KMS-11 (cell line): ENCODE data around the gene HELZ.

Source experiments
- H2AFZ ChIP-seq: fragments of 200-600 bp; sonication (generic); 2 replicates; pipeline ENCODE4 v1.6.1; 2016; ENCODE audit warnings: antibody characterized with exemption, mixed run types, low read depth
- H3K27ac ChIP-seq: fragments of 200-600 bp; sonication (generic); 2 replicates; pipeline ENCODE4 v1.6.1; 2016; ENCODE audit warnings: mild to moderate bottlenecking, mixed run types
- H3K27me3 ChIP-seq: fragments of 200-600 bp; sonication (generic); 2 replicates; pipeline ENCODE4 v1.6.1; 2017; ENCODE audit warnings: mild to moderate bottlenecking, low read depth, mixed run types, moderate library complexity; ENCODE audit not compliant: insufficient read depth
- H3K36me3 ChIP-seq: fragments of 200-600 bp; sonication (generic); 2 replicates; pipeline ENCODE4 v1.6.1; 2017; ENCODE audit warnings: mild to moderate bottlenecking, mixed run types; ENCODE audit not compliant: insufficient read depth
- H3K4me1 ChIP-seq: fragments of 200-600 bp; sonication (generic); 2 replicates; pipeline ENCODE4 v1.6.1; 2016; ENCODE audit warnings: mild to moderate bottlenecking, low read depth, mixed run types; ENCODE audit not compliant: poor library complexity, severe bottlenecking
- H3K4me2 ChIP-seq: fragments of 200-600 bp; sonication (generic); 2 replicates; pipeline ENCODE4 v1.7.0; 2016; ENCODE audit warnings: mild to moderate bottlenecking, mixed run types
- H3K4me3 ChIP-seq: fragments of 200-600 bp; sonication (generic); IDR thresholded peaks from 2 replicates; pipeline ENCODE4 v1.6.1; 2017; ENCODE audit warnings: low read depth, low read length, mixed read lengths; ENCODE audit not compliant: insufficient read depth
- H3K79me2 ChIP-seq: fragments of 200-600 bp; sonication (generic); 2 replicates; pipeline ENCODE4 v1.6.1; 2016; ENCODE audit warnings: low read depth, mixed run types; ENCODE audit not compliant: insufficient read depth
- H3K9ac ChIP-seq: fragments of 200-600 bp; sonication (generic); 2 replicates; pipeline ENCODE4 v1.6.1; 2016; ENCODE audit warnings: mild to moderate bottlenecking, mixed run types
- H4K20me1 ChIP-seq: fragments of 200-600 bp; sonication (generic); 2 replicates; pipeline ENCODE4 v1.6.1; 2016; ENCODE audit warnings: mild to moderate bottlenecking, mixed run types; ENCODE audit not compliant: insufficient read depth
- CTCF ChIP-seq: fragments of 200-600 bp; sonication (generic); conservative IDR thresholded peaks from 2 replicates; pipeline ENCODE4 v1.6.1; 2017; ENCODE audit warnings: low read depth, mild to moderate bottlenecking, antibody characterized with exemption, low read length, moderate library complexity, mixed read lengths

The HELZ gene

DNA sequence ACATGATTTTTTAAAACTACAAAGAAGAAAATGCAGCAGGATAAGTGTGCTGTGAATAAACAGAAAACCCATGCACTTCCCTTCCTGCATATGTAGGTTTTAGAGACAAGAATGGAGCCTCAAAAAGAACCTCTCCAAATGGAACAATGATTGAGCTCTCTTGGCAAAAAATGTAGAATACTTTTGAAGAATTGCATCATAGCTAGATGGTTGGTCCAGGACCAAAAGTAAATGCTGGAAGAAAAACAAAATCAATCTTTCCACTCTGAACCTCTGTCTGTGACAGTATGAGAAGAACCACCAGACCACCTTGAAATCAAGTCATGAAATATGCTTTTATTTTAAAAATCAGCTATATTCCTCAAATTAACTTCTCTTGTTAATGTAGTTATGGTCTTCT, 17.5 kb downstream of the HELZ start:
- Histone ChIP-seq H3K36me3 (no peaks in the 10 kb centered on the region), H3K4me1 (peaks cover 9% of the 10 kb centered on the region), H3K79me2 (peaks cover 62% of the 10 kb centered on the region), H3K27me3 (no peaks in the 10 kb centered on the region), H4K20me1 (0 out of 2 replicates have a peak, but pooled peaks cover 3% of the 10 kb centered on the region), H3K9ac (no peak overlapping the region), H3K4me3 (no peak overlapping the region), H2AFZ (no peak overlapping the region), H3K4me2 (no peak overlapping the region), H3K27ac (no peak overlapping the region)
- no peak for TF ChIP-seq CTCF

- no peak overlapping the region for H3K4me2 ChIP-seq
- H3K79me2 ChIP-seq = peaks cover 82% of the 10 kb centered on the region
- H3K27ac ChIP-seq = no peak overlapping the region
- H3K4me1 ChIP-seq = peaks cover 15% of the 10 kb centered on the region
- no peak overlapping the region for H2AFZ ChIP-seq
- no peak for TF ChIP-seq CTCF
- H3K9ac ChIP-seq = no peak overlapping the region
- peaks cover 7% of the 10 kb centered on the region for H4K20me1 ChIP-seq
- no peak overlapping the region for H3K4me3 ChIP-seq
- no peaks in the 10 kb centered on the region for H3K36me3 ChIP-seq
- no peaks in the 10 kb centered on the region for H3K27me3 ChIP-seq
Observed at GRCh38 chr17:67225316-67225715, 19.7 kb downstream of the HELZ start.

- Histone ChIP-seq H3K79me2 (peaks cover 83% of the 10 kb centered on the region), H3K36me3 (no peaks in the 10 kb centered on the region), H2AFZ (no peak overlapping the region), H3K27ac (no peak overlapping the region), H3K4me1 (peaks cover 15% of the 10 kb centered on the region), H3K4me2 (no peak overlapping the region), H3K9ac (no peak overlapping the region), H4K20me1 (peaks cover 12% of the 10 kb centered on the region), H3K27me3 (no peaks in the 10 kb centered on the region), H3K4me3 (no peak overlapping the region)
- TF ChIP-seq CTCF = no peak
Observed at GRCh38 chr17:67224736-67225135, 20.3 kb downstream of the HELZ start.

DNA sequence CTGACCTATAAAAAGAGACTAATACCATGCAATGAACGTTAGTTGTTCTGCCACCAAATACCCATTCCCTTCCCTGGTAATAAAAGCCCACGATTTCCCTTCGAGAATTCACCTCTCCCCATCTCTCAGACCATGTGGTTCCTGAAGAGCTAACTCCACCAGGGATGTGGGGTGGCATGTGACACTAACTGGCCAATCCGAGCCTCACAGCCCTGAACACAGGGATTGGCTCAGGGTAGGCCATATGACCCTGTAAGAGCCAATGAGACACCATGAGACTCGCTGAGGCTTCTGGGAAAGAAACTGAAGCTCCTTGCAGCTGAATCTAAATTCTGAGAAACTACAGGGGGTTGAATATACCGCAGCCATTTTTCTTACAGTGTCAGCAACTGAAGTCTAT, 21.1 kb downstream of the HELZ start:
- H3K9ac ChIP-seq = no peak overlapping the region
- TF ChIP-seq CTCF = no peak
- no peaks in the 10 kb centered on the region for H3K36me3 ChIP-seq
- H4K20me1 ChIP-seq = peaks cover 12% of the 10 kb centered on the region
- no peak overlapping the region for H3K4me2 ChIP-seq
- H3K79me2 ChIP-seq = peaks cover 83% of the 10 kb centered on the region
- H3K27me3 ChIP-seq = no peaks in the 10 kb centered on the region
- peaks cover 12% of the 10 kb centered on the region for H3K4me1 ChIP-seq
- H2AFZ ChIP-seq = no peak overlapping the region
- no peak overlapping the region for H3K4me3 ChIP-seq
- no peak overlapping the region for H3K27ac ChIP-seq
